ENCODE results near the gene MYO1G.
A peak's percentile ranks its signal among the peaks of the same experiment; 100 is the strongest.

The MYO1G gene

DNA sequence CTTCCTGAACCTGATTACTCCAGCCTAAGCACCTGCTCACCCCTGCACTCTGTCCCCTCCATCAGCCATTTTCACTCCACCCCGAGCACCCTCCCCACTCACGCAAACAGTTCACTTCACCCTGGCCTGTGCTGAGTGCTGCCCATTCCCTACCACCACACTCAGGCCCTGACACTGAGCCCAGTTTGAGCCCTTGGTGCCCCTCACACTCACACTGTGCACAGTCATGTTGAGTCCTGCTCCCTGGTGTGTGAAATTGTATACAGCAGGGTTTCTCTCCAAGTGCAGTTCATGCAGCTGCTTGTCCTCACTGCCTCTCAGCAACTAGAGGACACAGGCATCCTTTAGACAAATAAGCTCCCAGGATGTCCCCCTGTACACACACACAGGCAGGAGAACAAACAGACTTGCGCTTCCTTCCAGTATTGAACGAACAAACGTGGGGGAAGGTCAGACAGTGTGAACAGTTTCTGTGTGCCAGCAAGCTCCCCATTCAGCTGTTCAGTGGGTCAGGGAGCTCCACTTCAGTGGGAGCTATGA is 6.8 kb downstream of the MYO1G start:
- no peak for TF ChIP-seq CTCF (IDR thresholded peaks at IDR 0.05; ENCODE audit: low read depth, low read length)
- no peak for DNase-seq (ENCODE audit: extremely low read depth, low read depth)

DNA sequence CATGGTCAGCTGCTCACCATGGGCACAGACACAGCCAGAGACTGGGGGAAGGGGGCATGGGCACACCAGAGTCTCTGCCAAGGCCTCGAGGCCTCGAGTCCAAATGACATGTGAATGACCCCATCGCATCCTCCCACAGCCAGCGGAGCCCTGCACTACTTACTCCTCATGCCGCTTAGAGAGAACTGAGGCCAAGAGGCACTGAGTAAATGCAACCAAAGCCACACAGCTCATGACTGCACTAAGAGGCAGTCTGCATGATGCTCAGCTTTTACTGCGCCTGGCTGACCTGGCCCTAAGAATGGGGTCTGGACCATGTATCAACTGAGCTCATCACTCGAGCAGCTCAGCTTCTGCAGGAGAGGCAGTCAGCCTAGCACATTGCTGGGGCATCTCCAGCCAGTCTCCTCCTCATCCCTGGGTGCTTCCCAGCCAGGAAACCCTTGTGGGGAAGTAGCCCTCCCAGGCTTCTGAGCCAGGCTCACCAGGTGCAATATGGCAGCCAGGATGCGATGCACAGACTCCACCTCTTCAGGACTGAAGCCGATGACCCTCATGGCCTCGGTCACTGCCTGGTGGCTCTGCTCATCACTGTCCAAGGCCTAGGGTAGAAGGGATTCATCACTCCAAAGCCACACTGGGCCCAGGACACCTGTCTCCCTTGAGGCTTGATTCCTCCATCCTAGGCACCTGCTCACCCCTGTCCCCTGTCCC is 7.5 kb downstream of the MYO1G start:
- DNase-seq (ENCODE audit: extremely low read depth, low read depth), result no peak
- TF ChIP-seq CTCF (IDR thresholded peaks at IDR 0.05; ENCODE audit: low read depth, low read length), result no peak

DNA sequence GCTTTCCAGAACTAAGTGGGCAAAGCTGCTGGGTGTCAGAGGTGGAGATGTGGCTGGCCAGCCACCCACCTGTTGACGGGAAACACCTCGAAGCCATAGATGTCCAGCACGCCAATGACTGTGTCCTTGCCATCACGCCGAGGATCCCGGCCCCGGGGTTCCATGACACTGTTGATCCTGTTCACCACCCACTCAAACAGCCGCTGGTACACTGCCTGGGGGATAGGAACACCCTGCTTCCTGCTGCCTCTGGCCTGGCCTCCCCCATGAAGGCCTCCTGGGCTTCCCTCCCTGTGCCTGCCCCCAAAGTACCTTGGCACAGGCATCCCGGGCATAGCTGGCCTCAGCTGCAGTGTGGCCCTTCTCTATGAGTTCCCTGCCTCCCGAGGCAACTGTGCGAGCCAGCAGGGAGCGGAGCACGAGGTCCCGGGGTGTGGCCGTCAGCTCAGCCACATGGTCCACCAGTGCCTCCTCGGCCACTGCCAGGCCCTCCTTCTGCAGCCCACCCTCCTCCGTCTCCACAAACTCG is 8.2 kb downstream of the MYO1G start:
- no peak for TF ChIP-seq CTCF (IDR thresholded peaks at IDR 0.05; ENCODE audit: low read depth, low read length)
- DNase-seq (ENCODE audit: extremely low read depth, low read depth), result no peak

- no peak for DNase-seq (ENCODE audit: extremely low read depth, low read depth)
Observed at GRCh38 chr7:44969701-44970522, 8.9 kb downstream of the MYO1G start.

GRCh38 chr7:44969049-44969700 is 9.6 kb downstream of the MYO1G start:
- TF ChIP-seq CTCF (IDR thresholded peaks at IDR 0.05; ENCODE audit: low read depth, low read length), result no peak

More at GRCh38 chr7:44969701-44970522, 8.9 kb downstream of the MYO1G start:
- no peak for TF ChIP-seq CTCF (IDR thresholded peaks at IDR 0.05; ENCODE audit: low read depth, low read length)

GRCh38 chr7:44967571-44968446 is 11.0 kb downstream of the MYO1G start:
- DNase-seq (ENCODE audit: extremely low read depth, low read depth), result no peak
- peak; percentile 10 for TF ChIP-seq CTCF (IDR thresholded peaks at IDR 0.05; ENCODE audit: low read depth, low read length)

More at GRCh38 chr7:44969049-44969700, 9.6 kb downstream of the MYO1G start:
- DNase-seq (ENCODE audit: extremely low read depth, low read depth), result no peak
